Neuronal stem cell (in vitro differentiated cells): ENCODE data around the gene RUBCN.

Experiments
- DNase-seq: peaks from one replicate; pipeline ENCODE4 v3.0.0-alpha.2; 2013; ENCODE audit warnings: low spot score
- H2AFZ ChIP-seq: one replicate; pipeline ENCODE4 v1.6.1; 2013; ENCODE audit warnings: mild to moderate bottlenecking, low read length, inconsistent platforms
- H2AK5ac ChIP-seq: 2 replicates; pipeline ENCODE4 v1.6.1; 2013; ENCODE audit warnings: low read depth, mild to moderate bottlenecking, inconsistent platforms, low read length, moderate library complexity, mixed read lengths
- H2BK120ac ChIP-seq: 2 replicates; pipeline ENCODE4 v1.6.1; 2013; ENCODE audit warnings: low read depth, mild to moderate bottlenecking, inconsistent platforms, low read length, moderate library complexity, mixed read lengths
- H2BK12ac ChIP-seq: one replicate; pipeline ENCODE4 v1.6.1; 2013; ENCODE audit warnings: low read length, inconsistent platforms
- H2BK15ac ChIP-seq: 2 replicates; pipeline ENCODE4 v1.6.1; 2013; ENCODE audit warnings: mild to moderate bottlenecking, low read length, inconsistent platforms, mixed read lengths
- H2BK5ac ChIP-seq: one replicate; pipeline ENCODE4 v1.6.1; 2013; ENCODE audit warnings: inconsistent platforms, mild to moderate bottlenecking, low read length, moderate library complexity
- H3K14ac ChIP-seq: one replicate; pipeline ENCODE4 v1.6.1; 2013; ENCODE audit warnings: low read length, inconsistent platforms
- H3K18ac ChIP-seq: 2 replicates; pipeline ENCODE4 v1.6.1; 2013; ENCODE audit warnings: low read length, inconsistent platforms
- H3K23ac ChIP-seq: 2 replicates; pipeline ENCODE4 v1.6.1; 2013; ENCODE audit warnings: low read depth, mild to moderate bottlenecking, mixed read lengths, low read length, inconsistent platforms; ENCODE audit not compliant: poor library complexity
- H3K27ac ChIP-seq: replicated peaks from 3 replicates; pipeline ENCODE4 v1.5.1; 2013; ENCODE audit warnings: low read length, inconsistent platforms
- H3K27me3 ChIP-seq, 3 experiments: 2 replicates each; pipeline ENCODE4 v1.6.1; 2013; ENCODE audit warnings: low read length in 3 of 3, mild to moderate bottlenecking in 2 of 3, inconsistent platforms in 1 of 3, low read depth in 1 of 3, mixed read lengths in 1 of 3, moderate library complexity in 1 of 3; ENCODE audit not compliant: control insufficient read depth in 3 of 3, insufficient read depth in 3 of 3
- H3K36me3 ChIP-seq, 2 donors: replicated peaks in 1 of 2; 2 replicates each; pipeline ENCODE4 v1.6.1; 2013; ENCODE audit warnings: low read length in 2 of 2; ENCODE audit not compliant: control insufficient read depth in 2 of 2, insufficient read depth in 2 of 2
- H3K4ac ChIP-seq: 2 replicates; pipeline ENCODE4 v1.6.1; 2013; ENCODE audit warnings: inconsistent platforms, mild to moderate bottlenecking, low read length, moderate library complexity
- H3K4me1 ChIP-seq, 2 donors: 1 replicate in 1 of 2; 2 replicates in 1 of 2; pipeline ENCODE4 v1.6.1; 2013; ENCODE audit warnings: low read length in 2 of 2, low read depth in 1 of 2; ENCODE audit not compliant: control insufficient read depth in 2 of 2, insufficient read depth in 1 of 2
- H3K4me2 ChIP-seq: one replicate; pipeline ENCODE4 v1.6.1; 2013; ENCODE audit warnings: mild to moderate bottlenecking, low read length, inconsistent platforms; ENCODE audit not compliant: insufficient read depth, poor library complexity, severe bottlenecking
- H3K4me3 ChIP-seq, 2 donors: 2 replicates each; pipeline ENCODE4 v1.5.1; 2013; ENCODE audit warnings: low read length in 2 of 2, mild to moderate bottlenecking in 2 of 2, inconsistent platforms in 1 of 2, moderate library complexity in 1 of 2
- H3K79me1 ChIP-seq: one replicate; pipeline ENCODE4 v1.6.1; 2013; ENCODE audit warnings: low read depth, mild to moderate bottlenecking, inconsistent platforms, low read length, moderate library complexity
- H3K9ac ChIP-seq: one replicate; pipeline ENCODE4 v1.6.1; 2013; ENCODE audit warnings: mild to moderate bottlenecking, low read depth, low read length, inconsistent platforms; ENCODE audit not compliant: poor library complexity
- H3K9me3 ChIP-seq, 2 donors: replicated peaks in 1 of 2; 2 replicates each; pipeline versions ENCODE3 to v1.6.1; 2013; ENCODE audit warnings: low read length in 2 of 2, mild to moderate bottlenecking in 2 of 2, inconsistent platforms in 1 of 2, low read depth in 1 of 2, mixed read lengths in 1 of 2, moderate library complexity in 1 of 2; ENCODE audit not compliant: control insufficient read depth in 2 of 2, insufficient read depth in 1 of 2
- H4K8ac ChIP-seq: one replicate; pipeline ENCODE4 v1.6.1; 2013; ENCODE audit warnings: low read depth, mild to moderate bottlenecking, inconsistent platforms, low read length, moderate library complexity
- H4K91ac ChIP-seq: one replicate; pipeline ENCODE4 v1.6.1; 2013; ENCODE audit warnings: low read length, low read depth, mild to moderate bottlenecking, inconsistent platforms; ENCODE audit not compliant: poor library complexity
- WGBS, 2 donors: extraction: QIAGEN DNeasy Blood & Tissue Kit; methylation state at CpG; one replicate each; pipeline ENCODE4 v1.1.7; 2013; ENCODE audit warnings: missing lambda C conversion rate in 2 of 2, mixed read lengths in 1 of 2; ENCODE audit not compliant: insufficient read length in 2 of 2, insufficient replicate concordance in 1 of 2; ENCODE audit errors: extremely low coverage in 2 of 2; 5-methylcytosine and 5-hydroxymethylcytosine counted together

The RUBCN gene

GRCh38 chr3:197686899-197687298 lies 49.8 kb downstream of the RUBCN start:
- no peak overlapping the region for H3K4me3 ChIP-seq
- no peak overlapping the region for H3K27ac ChIP-seq
- H2BK12ac ChIP-seq: no peak overlapping the region
- no peak overlapping the region for H3K4ac ChIP-seq
- H2AFZ ChIP-seq: no peak overlapping the region
- H4K91ac ChIP-seq: no peak overlapping the region
- H4K8ac ChIP-seq: no peak overlapping the region
- no peak overlapping the region for H3K14ac ChIP-seq
- WGBS, 2 donors: no CpG with 5 or more reads among the region's 4 CpGs
- no peak for DNase-seq
- H3K18ac ChIP-seq: no peak overlapping the region
- no peak overlapping the region for H2AK5ac ChIP-seq
- no peaks in the 10 kb centered on the region for H3K9me3 ChIP-seq
- no peaks in the 10 kb centered on the region for H3K27me3 ChIP-seq
- no peak overlapping the region for H2BK15ac ChIP-seq
- H3K9ac ChIP-seq: no peak overlapping the region
- no peaks in the 10 kb centered on the region for H3K79me1 ChIP-seq
- H3K4me2 ChIP-seq: no peak overlapping the region
- H2BK120ac ChIP-seq: no peak overlapping the region
- peaks cover 0 to 9% of the 10 kb centered on the region in 2 donors for H3K4me1 ChIP-seq
- no peak overlapping the region for H3K23ac ChIP-seq
- no peak overlapping the region for H2BK5ac ChIP-seq
- H3K36me3 ChIP-seq: peaks cover 6 to 48% of the 10 kb centered on the region in 2 donors

GRCh38 chr3:197685546-197685945 lies 51.2 kb downstream of the RUBCN start:
- no CpG with 5 or more reads among the region's 3 CpGs for WGBS, 2 donors

DNA sequence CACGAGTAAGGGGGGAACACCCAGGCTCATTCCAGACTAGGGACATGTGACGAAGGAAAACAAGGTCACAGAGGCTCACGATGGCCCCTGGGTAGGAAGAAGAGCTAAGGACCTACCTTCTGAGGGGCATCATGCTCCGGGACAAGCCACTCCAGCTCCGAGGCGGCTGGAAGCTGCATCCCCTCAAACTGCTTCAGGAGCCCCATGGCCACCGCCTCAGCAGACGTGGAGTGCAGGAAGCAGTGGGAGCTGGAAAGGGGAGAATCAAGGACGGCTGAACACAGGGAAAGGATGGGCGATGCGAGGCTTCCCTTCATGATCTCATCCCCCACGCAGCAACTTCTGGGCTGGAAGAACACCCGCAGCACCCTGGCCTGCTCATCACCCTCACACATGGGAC lies 53.5 kb downstream of the RUBCN start:
- H3K14ac ChIP-seq: no peak overlapping the region

More at GRCh38 chr3:197685546-197685945, 51.2 kb downstream of the RUBCN start:
- Histone ChIP-seq H3K23ac (no peak overlapping the region), H3K27me3 (no peaks in the 10 kb centered on the region), H3K4me2 (no peak overlapping the region), H3K4ac (no peak overlapping the region), H3K27ac (no peak overlapping the region), H3K9me3 (no peaks in the 10 kb centered on the region), H3K79me1 (no peaks in the 10 kb centered on the region), H3K14ac (no peak overlapping the region), H4K91ac (no peak overlapping the region), H3K36me3 (peaks cover 16 to 47% of the 10 kb centered on the region in 2 donors), H2BK5ac (no peak overlapping the region), H3K9ac (no peak overlapping the region), H3K4me3 (no peak overlapping the region), H4K8ac (no peak overlapping the region), H3K18ac (no peak overlapping the region), H2BK12ac (no peak overlapping the region), H3K4me1 (peaks cover 0 to 9% of the 10 kb centered on the region in 2 donors), H2AFZ (no peak overlapping the region), H2BK120ac (no peak overlapping the region), H2BK15ac (no peak overlapping the region), H2AK5ac (no peak overlapping the region)
- no peak for DNase-seq

GRCh38 chr3:197682713-197683112 lies 54.0 kb downstream of the RUBCN start:
- H3K4me1 ChIP-seq: peaks cover 0 to 9% of the 10 kb centered on the region in 2 donors
- H2BK15ac ChIP-seq: no peak overlapping the region
- no peak overlapping the region for H3K27ac ChIP-seq
- no CpG with 5 or more reads among the region's 15 CpGs for WGBS, 2 donors
- H3K9ac ChIP-seq: no peak overlapping the region
- H3K36me3 ChIP-seq: peaks cover 16 to 40% of the 10 kb centered on the region in 2 donors
- no peak overlapping the region for H4K8ac ChIP-seq
- no peak overlapping the region for H2BK120ac ChIP-seq
- DNase-seq: no peak
- no peak overlapping the region for H3K23ac ChIP-seq
- no peak overlapping the region for H2AFZ ChIP-seq
- no peaks in the 10 kb centered on the region for H3K79me1 ChIP-seq
- H2BK5ac ChIP-seq: no peak overlapping the region
- no peak overlapping the region for H4K91ac ChIP-seq
- no peak overlapping the region for H3K4me3 ChIP-seq
- no peak overlapping the region for H3K4ac ChIP-seq
- H2AK5ac ChIP-seq: no peak overlapping the region
- H3K14ac ChIP-seq: no peak overlapping the region
- no peak overlapping the region for H3K18ac ChIP-seq
- H2BK12ac ChIP-seq: no peak overlapping the region
- H3K4me2 ChIP-seq: no peak overlapping the region
- H3K9me3 ChIP-seq: no peaks in the 10 kb centered on the region
- H3K27me3 ChIP-seq: no peaks in the 10 kb centered on the region

More for the DNA sequence above, 53.5 kb downstream of the RUBCN start:
- DNase-seq: no peak
- Histone ChIP-seq H3K27ac (no peak overlapping the region), H2AFZ (no peak overlapping the region), H4K91ac (no peak overlapping the region), H2BK120ac (no peak overlapping the region), H3K9me3 (no peaks in the 10 kb centered on the region), H3K4ac (no peak overlapping the region), H3K4me1 (peaks cover 0 to 9% of the 10 kb centered on the region in 2 donors), H3K4me3 (no peak overlapping the region), H4K8ac (no peak overlapping the region), H3K18ac (no peak overlapping the region), H2BK15ac (no peak overlapping the region), H3K23ac (no peak overlapping the region), H3K9ac (no peak overlapping the region), H3K79me1 (no peaks in the 10 kb centered on the region), H2AK5ac (no peak overlapping the region), H3K36me3 (peaks cover 16 to 40% of the 10 kb centered on the region in 2 donors), H2BK5ac (no peak overlapping the region), H3K4me2 (no peak overlapping the region), H3K27me3 (no peaks in the 10 kb centered on the region), H2BK12ac (no peak overlapping the region)
- no CpG with 5 or more reads among the region's 13 CpGs for WGBS, 2 donors
